Stomach (tissue), 4 donors: ENCODE measurements around the gene NAALADL2.

Experiments used
- CTCF ChIP-seq, 7 experiments: fragments of 450-650 bp in 4 of 7; fragments of 200-600 bp in 3 of 7; sonication (generic) in 3 of 7; IDR thresholded peaks; one replicate each; pipeline ENCODE4 v1.5.1; 2016 to 2019; ENCODE audit warnings: antibody characterized with exemption in 7 of 7, control low read depth in 2 of 7, mild to moderate bottlenecking in 1 of 7
- POLR2A ChIP-seq, 4 donors: fragments of 450-650 bp; IDR thresholded peaks; one replicate each; pipeline ENCODE4 v1.6.1; 2016; ENCODE audit warnings: antibody characterized with exemption in 4 of 4, control low read depth in 2 of 4, mild to moderate bottlenecking in 1 of 4, moderate library complexity in 1 of 4
- POLR2AphosphoS5 ChIP-seq, 3 donors: sonication (generic); formaldehyde crosslinking; IDR thresholded peaks; one replicate each; pipeline ENCODE4 v1.6.1; 2016; ENCODE audit warnings: antibody characterized with exemption in 3 of 3

GRCh38 chr3:175672119-175672689 is 813.1 kb downstream of the NAALADL2 start:
- TF ChIP-seq POLR2AphosphoS5 (IDR thresholded peaks at IDR 0.05) (no peak), CTCF (IDR thresholded peaks at IDR 0.05) (no peak), POLR2A (IDR thresholded peaks at IDR 0.05) (no peak)
